Calu3 (cell line): Measurements from ENCODE around the gene OPRM1. TPM values are rescaled to one million over a fixed set of nuclear protein-coding genes. Genes with fewer than 3 reads are reported as not detected.

Source experiments
- BruUV-seq: library from RNA; stranded (reverse); fragments of 400-500 nt; replicated peaks from 2 replicates; lab custom pipeline; 2021; lab: Mats Ljungman, UMichigan
- CTCF ChIA-PET: fragments of 300-600 bp; sonication (Branson Sonifier 250); formaldehyde crosslinking; loops from one replicate; lab custom pipeline; 2022; ENCODE audit warnings: antibody characterized with exemption; lab: Charles Lee
- DNase-seq: peaks from one replicate; pipeline ENCODE4 v3.0.0; 2022
- H3K27ac Mint-ChIP-seq: one replicate; pipeline ENCODE4 v1.8.0; 2022; ENCODE audit warnings: mixed read lengths; ENCODE audit not compliant: unreplicated experiment
- H3K27me3 Mint-ChIP-seq: one replicate; pipeline ENCODE4 v1.8.0; 2022; ENCODE audit warnings: mixed read lengths; ENCODE audit not compliant: unreplicated experiment
- H3K36me3 Mint-ChIP-seq: one replicate; pipeline ENCODE4 v1.8.0; 2022; ENCODE audit warnings: mild to moderate bottlenecking, moderate library complexity, mixed read lengths; ENCODE audit not compliant: insufficient read depth, unreplicated experiment
- H3K4me1 Mint-ChIP-seq: one replicate; pipeline ENCODE4 v1.8.0; 2022; ENCODE audit warnings: mild to moderate bottlenecking, low read depth, mixed read lengths; ENCODE audit not compliant: unreplicated experiment
- H3K4me3 Mint-ChIP-seq: one replicate; pipeline ENCODE4 v1.8.0; 2022; ENCODE audit warnings: mild to moderate bottlenecking, low read depth, moderate library complexity, mixed read lengths; ENCODE audit not compliant: unreplicated experiment
- H3K9me3 Mint-ChIP-seq: one replicate; pipeline ENCODE4 v1.8.0; 2022; ENCODE audit warnings: low read depth, mixed read lengths; ENCODE audit not compliant: unreplicated experiment
- CTCF ChIP-seq: fragments of 200-600 bp; IDR thresholded peaks from one replicate; pipeline ENCODE4 v1.8.0; 2022; ENCODE audit warnings: antibody characterized with exemption; ENCODE audit not compliant: unreplicated experiment
- intact Hi-C: fragments of 100-400 bp; cut with micrococcal nuclease; formaldehyde crosslinking; loops from one replicate; pipeline ENCODE4 v1.10.0; 2022; ENCODE audit not compliant: unreplicated experiment
- total RNA-seq: library from RNA; stranded (reverse); gene quantifications from 2 replicates; pipeline ENCODE4 v1.2.3, GENCODE V29; 2022

The OPRM1 gene
- total RNA-seq, 1 experiment from 2014 or later = not detected

DNA sequence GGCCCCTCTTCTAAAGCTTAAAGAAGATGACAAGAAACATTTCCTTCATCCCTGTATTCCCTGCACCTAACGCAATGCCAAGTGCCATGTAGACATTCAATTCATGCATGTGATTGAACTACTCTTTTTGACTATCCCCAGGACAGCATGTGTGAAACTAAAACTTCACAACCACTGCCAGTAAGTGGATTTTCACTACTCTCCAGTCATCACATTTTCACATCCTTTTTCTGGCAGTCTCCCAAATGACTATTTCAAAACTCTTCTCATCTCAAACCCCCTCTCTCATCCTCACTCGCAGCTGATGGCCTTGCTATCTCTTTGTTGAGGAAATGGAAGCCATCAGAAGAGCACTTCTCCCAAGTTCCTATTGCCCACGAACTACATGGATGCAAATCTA, 122.6 kb downstream of the OPRM1 start:
- no peak for DNase-seq
- intact Hi-C loops = no loop called here
- H3K9me3 Mint-ChIP-seq = no peaks in the 10 kb centered on the region
- TF ChIP-seq CTCF = no peak
- CTCF ChIA-PET = no interaction called here
- H3K4me3 Mint-ChIP-seq = no peak overlapping the region
- H3K27me3 Mint-ChIP-seq = no peaks in the 10 kb centered on the region
- no peaks in the 10 kb centered on the region for H3K36me3 Mint-ChIP-seq
- peaks cover under 1% of the 10 kb centered on the region for H3K4me1 Mint-ChIP-seq
- H3K27ac Mint-ChIP-seq = no peak overlapping the region
- no TSS peak for BruUV-seq

GRCh38 chr6:154164397-154164796, 125.4 kb downstream of the OPRM1 start:
- CTCF ChIA-PET = no interaction called here
- BruUV-seq = no TSS peak

DNA sequence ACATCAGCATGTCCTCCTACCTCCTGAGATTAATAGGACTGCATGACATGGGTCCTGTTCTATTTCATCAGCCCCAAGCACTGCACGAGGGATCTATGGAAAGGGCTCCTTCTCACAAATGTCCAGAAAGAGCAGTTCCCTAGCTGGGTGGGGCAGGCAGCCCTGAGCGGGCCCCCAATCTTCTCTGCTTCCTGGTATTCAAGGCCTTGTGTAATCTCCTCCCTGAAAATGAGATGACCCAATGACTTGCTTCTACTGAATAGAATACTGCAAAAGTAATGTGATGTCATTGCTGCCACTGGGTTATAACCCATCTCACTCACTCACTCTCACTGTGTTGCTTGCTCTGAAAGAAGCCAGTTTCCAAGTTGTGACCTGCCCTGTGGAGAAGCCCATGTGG, 126.4 kb downstream of the OPRM1 start:
- Mint-ChIP-seq H3K36me3 (no peaks in the 10 kb centered on the region), H3K27me3 (no peaks in the 10 kb centered on the region), H3K4me1 (no peaks in the 10 kb centered on the region), H3K27ac (no peak overlapping the region), H3K4me3 (no peak overlapping the region), H3K9me3 (no peaks in the 10 kb centered on the region)
- DNase-seq = no peak
- TF ChIP-seq CTCF = no peak
- intact Hi-C loops = no loop called here
- BruUV-seq = no TSS peak
- CTCF ChIA-PET = no interaction called here

More at GRCh38 chr6:154164397-154164796, 125.4 kb downstream of the OPRM1 start:
- Mint-ChIP-seq H3K9me3 (no peaks in the 10 kb centered on the region), H3K27me3 (no peaks in the 10 kb centered on the region), H3K27ac (no peak overlapping the region), H3K4me3 (no peak overlapping the region), H3K4me1 (no peaks in the 10 kb centered on the region), H3K36me3 (no peaks in the 10 kb centered on the region)
- no peak for DNase-seq
- intact Hi-C loops = no loop called here
- TF ChIP-seq CTCF = no peak

DNA sequence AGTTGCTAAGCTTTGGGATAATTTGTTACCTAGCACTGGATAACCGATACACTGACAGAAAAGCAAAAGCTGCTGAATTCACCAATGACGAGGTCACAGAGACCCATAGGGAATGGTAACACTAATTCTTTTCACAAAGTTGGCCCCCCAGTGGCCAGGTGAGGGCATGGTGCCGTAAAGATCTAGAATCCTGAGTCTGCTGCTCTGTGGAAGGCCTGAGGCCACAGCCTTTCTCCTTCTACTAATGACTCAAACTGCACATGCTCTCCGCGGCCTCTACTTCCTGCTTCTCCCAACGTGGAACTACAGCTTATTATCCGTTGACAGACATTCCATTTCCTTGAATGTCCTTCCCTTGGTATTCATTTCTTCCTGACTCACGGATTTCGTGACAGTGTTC, 127.1 kb downstream of the OPRM1 start:
- no peaks in the 10 kb centered on the region for H3K9me3 Mint-ChIP-seq
- H3K4me3 Mint-ChIP-seq = no peak overlapping the region
- H3K27ac Mint-ChIP-seq = no peak overlapping the region
- DNase-seq = no peak
- no peaks in the 10 kb centered on the region for H3K36me3 Mint-ChIP-seq
- no peaks in the 10 kb centered on the region for H3K4me1 Mint-ChIP-seq
- no peaks in the 10 kb centered on the region for H3K27me3 Mint-ChIP-seq
- TF ChIP-seq CTCF = no peak
- CTCF ChIA-PET = no interaction called here
- intact Hi-C loops = no loop called here
- BruUV-seq = no TSS peak
